GM23248 (cell line): ENCODE measurements around the gene PLCE1. TPM values are rescaled to one million over a fixed set of nuclear protein-coding genes. Genes with fewer than 3 reads are reported as not detected.

ENCODE experiments used
- DNase-seq: peaks from one replicate; pipeline ENCODE4 v3.0.0-alpha.2; 2015
- H2AFZ ChIP-seq: fragments of 200-600 bp; sonication (generic); 2 replicates; pipeline ENCODE4 v1.6.1; 2016; ENCODE audit warnings: antibody characterized with exemption
- H3F3A ChIP-seq: fragments of 200-600 bp; sonication (generic); 2 replicates; pipeline ENCODE4 v1.6.1; 2016; ENCODE audit warnings: mild to moderate bottlenecking, antibody characterized with exemption, mixed run types; ENCODE audit not compliant: insufficient read depth
- H3K27ac ChIP-seq: fragments of 200-600 bp; sonication (generic); 2 replicates; pipeline ENCODE4 v1.5.1; 2016; ENCODE audit warnings: mild to moderate bottlenecking
- H3K27me3 ChIP-seq: fragments of 200-600 bp; sonication (generic); replicated peaks from 2 replicates; pipeline ENCODE4 v1.6.1; 2016; ENCODE audit warnings: mild to moderate bottlenecking; ENCODE audit not compliant: insufficient read depth
- H3K36me3 ChIP-seq: fragments of 200-600 bp; sonication (generic); 2 replicates; pipeline ENCODE4 v1.6.1; 2016; ENCODE audit warnings: low read depth, mild to moderate bottlenecking
- H3K4me1 ChIP-seq: fragments of 200-600 bp; sonication (generic); 2 replicates; pipeline ENCODE4 v1.6.1; 2016; ENCODE audit warnings: mild to moderate bottlenecking; ENCODE audit not compliant: insufficient read depth
- H3K4me2 ChIP-seq: fragments of 200-600 bp; sonication (generic); one replicate; pipeline ENCODE4 v1.6.1; 2016; ENCODE audit warnings: mild to moderate bottlenecking; ENCODE audit not compliant: unreplicated experiment
- H3K4me3 ChIP-seq: fragments of 200-600 bp; sonication (generic); 2 replicates; pipeline ENCODE4 v1.5.1; 2016; ENCODE audit warnings: mild to moderate bottlenecking
- H3K79me2 ChIP-seq: fragments of 200-600 bp; sonication (generic); 2 replicates; pipeline ENCODE4 v1.6.1; 2016; ENCODE audit warnings: mild to moderate bottlenecking; ENCODE audit not compliant: insufficient read depth
- H3K9ac ChIP-seq: fragments of 200-600 bp; sonication (generic); 2 replicates; pipeline ENCODE4 v1.6.1; 2016; ENCODE audit warnings: mild to moderate bottlenecking
- H3K9me2 ChIP-seq: fragments of 200-600 bp; sonication (generic); 2 replicates; pipeline ENCODE4 v1.6.1; 2016; ENCODE audit warnings: mixed run types, mild to moderate bottlenecking, moderate library complexity; ENCODE audit not compliant: insufficient read depth
- H3K9me3 ChIP-seq: fragments of 200-600 bp; sonication (generic); one replicate; pipeline ENCODE4 v1.6.1; 2017; ENCODE audit warnings: low read depth
- H4K20me1 ChIP-seq: fragments of 200-600 bp; sonication (generic); 2 replicates; pipeline ENCODE4 v1.6.0; 2016; ENCODE audit not compliant: insufficient read depth
- EZH2 ChIP-seq: fragments of 200-600 bp; sonication (generic); IDR thresholded peaks from 2 replicates; pipeline ENCODE4 v1.6.1; 2018; ENCODE audit warnings: antibody characterized with exemption, mild to moderate bottlenecking; ENCODE audit not compliant: insufficient read depth, poor library complexity, severe bottlenecking
- EZH2phosphoT487 ChIP-seq: fragments of 200-600 bp; sonication (generic); IDR thresholded peaks from 2 replicates; pipeline ENCODE4 v1.6.1; 2018; ENCODE audit warnings: antibody characterized with exemption, moderate library complexity, mild to moderate bottlenecking, low read depth; ENCODE audit not compliant: insufficient read depth
- WGBS, 2 experiments: methylation state at CpG; one replicate each; pipeline ENCODE4 v1.1.6; 2015 to 2017; ENCODE audit warnings: low lambda C conversion rate in 2 of 2, low coverage in 1 of 2; ENCODE audit errors: missing lambda C conversion rate in 2 of 2; 5-methylcytosine and 5-hydroxymethylcytosine counted together
- in situ Hi-C: fragments of 300-500 bp; cut with MboI; formaldehyde crosslinking; loops from 2 replicates; pipeline ENCODE4 v1.15.0; 2020
- polyA plus RNA-seq: library from polyadenylated mRNA; unstranded; fragments of >200 nt; fragmentation: Nextera tagmentation; extraction: Ambion mirVana; gene quantifications from 2 replicates; pipeline ENCODE4 v1.2.1, GENCODE V29; 2016
- total RNA-seq: library from RNA; depleted of rRNA; stranded (reverse); fragments of >200 nt; shearing (Covaris generic); gene quantifications from 2 replicates; pipeline ENCODE4 v1.2.3, GENCODE V29; 2014

PLCE1 gene
- total and polyA plus RNA-seq, 2 experiments from 2014 or later = 3.7 to 6.2 TPM

- 83 to 85% methylated on average over 3 of the region's 3 CpGs for WGBS, 2 experiments
- Histone ChIP-seq H3K27ac (no peak overlapping the region), H3K79me2 (no peaks in the 10 kb centered on the region), H3K9ac (no peak overlapping the region), H2AFZ (no peak overlapping the region), H3K9me3 (no peaks in the 10 kb centered on the region), H3K4me3 (no peak overlapping the region), H3K4me2 (no peak overlapping the region), H3F3A (peaks cover 28% of the 10 kb centered on the region), H3K9me2 (no peaks in the 10 kb centered on the region), H3K4me1 (peaks cover 54% of the 10 kb centered on the region), H4K20me1 (no peaks in the 10 kb centered on the region), H3K27me3 (no peaks in the 10 kb centered on the region), H3K36me3 (no peaks in the 10 kb centered on the region)
- no peak for TF ChIP-seq EZH2phosphoT487
- no peak for TF ChIP-seq EZH2
- in situ Hi-C loops = no loop called here
- DNase-seq = no peak
These were observed 9.8 kb downstream of the PLCE1 start for GRCh38 chr10:94003488-94003887.

GRCh38 chr10:94005050-94005449 is 11.3 kb downstream of the PLCE1 start:
- H3K79me2 ChIP-seq = no peaks in the 10 kb centered on the region
- in situ Hi-C loops = no loop called here
- no peak overlapping the region for H3K4me2 ChIP-seq
- no peak overlapping the region for H3K27ac ChIP-seq
- no peaks in the 10 kb centered on the region for H3K27me3 ChIP-seq
- H3K9me3 ChIP-seq = no peaks in the 10 kb centered on the region
- DNase-seq = peak; percentile 63
- H3K4me3 ChIP-seq = no peak overlapping the region
- H3F3A ChIP-seq = peaks cover 22% of the 10 kb centered on the region
- peaks cover 44% of the 10 kb centered on the region for H3K4me1 ChIP-seq
- no peaks in the 10 kb centered on the region for H3K9me2 ChIP-seq
- H3K9ac ChIP-seq = no peak overlapping the region
- 58 to 59% methylated on average over 2 of the region's 2 CpGs for WGBS, 2 experiments
- H4K20me1 ChIP-seq = no peaks in the 10 kb centered on the region
- no peak overlapping the region for H2AFZ ChIP-seq
- no peaks in the 10 kb centered on the region for H3K36me3 ChIP-seq
- TF ChIP-seq EZH2 (no peak), EZH2phosphoT487 (no peak)

GRCh38 chr10:94006591-94007550 is 13.1 kb downstream of the PLCE1 start:
- Histone ChIP-seq H4K20me1 (no peaks in the 10 kb centered on the region), H3K27ac (peak overlapping the region; percentile 79), H3K27me3 (no peaks in the 10 kb centered on the region), H3K36me3 (no peaks in the 10 kb centered on the region), H3F3A (peaks cover 22% of the 10 kb centered on the region), H3K9me3 (no peaks in the 10 kb centered on the region), H3K9me2 (no peaks in the 10 kb centered on the region), H3K4me2 (peak overlapping the region; percentile 70), H2AFZ (no peak overlapping the region), H3K79me2 (no peaks in the 10 kb centered on the region), H3K4me3 (peak overlapping the region; percentile 55), H3K4me1 (peaks cover 47% of the 10 kb centered on the region), H3K9ac (peak overlapping the region; percentile 53)
- WGBS, 2 experiments = 16 to 18% methylated on average over 4 of the region's 4 CpGs
- in situ Hi-C loops = no loop called here
- TF ChIP-seq EZH2phosphoT487 = no peak
- no peak for TF ChIP-seq EZH2
- peak; percentile 87 for DNase-seq

GRCh38 chr10:94008526-94008925 is 14.8 kb downstream of the PLCE1 start:
- Histone ChIP-seq H3K27ac (no peak overlapping the region), H3K9me2 (no peaks in the 10 kb centered on the region), H3K9me3 (no peaks in the 10 kb centered on the region), H2AFZ (no peak overlapping the region), H3K4me1 (peaks cover 54% of the 10 kb centered on the region), H3K4me2 (peak overlapping the region; percentile 40), H3K9ac (no peak overlapping the region), H3K36me3 (no peaks in the 10 kb centered on the region), H4K20me1 (no peaks in the 10 kb centered on the region), H3K27me3 (no peaks in the 10 kb centered on the region), H3K79me2 (no peaks in the 10 kb centered on the region), H3K4me3 (no peak overlapping the region), H3F3A (peaks cover 22% of the 10 kb centered on the region)
- DNase-seq = no peak
- 93 to 94% methylated on average over 2 of the region's 2 CpGs for WGBS, 2 experiments
- in situ Hi-C loops = no loop called here
- TF ChIP-seq EZH2 (no peak), EZH2phosphoT487 (no peak)
